Activated naive CD4-positive, alpha-beta T cell treated with anti-CD3 and anti-CD28 coated beads for 36 hours (primary cell): ENCODE results near the gene SEC14L6. TPM values are rescaled to one million over a fixed set of nuclear protein-coding genes. Genes with fewer than 3 reads are reported as not detected.
"Not testable (repeated sequence)": the region's sequence is repeated elsewhere in the genome, so short reads cannot be mapped to it uniquely, and the experiment has no call there.

ENCODE experiments used
- CTCF ChIA-PET: fragments of 350-600 bp; sonication (Branson Sonifier 250); formaldehyde crosslinking; loops from one replicate; lab custom pipeline; 2021; ENCODE audit warnings: antibody characterized with exemption; lab: Charles Lee
- DNase-seq: peaks from one replicate; pipeline ENCODE4 v3.0.0-alpha.2; 2020
- H3K27ac Mint-ChIP-seq: one replicate; pipeline ENCODE4 v1.8.0; 2021; ENCODE audit warnings: mild to moderate bottlenecking, mixed read lengths
- H3K27me3 Mint-ChIP-seq: one replicate; pipeline ENCODE4 v1.8.0; 2021; ENCODE audit warnings: low read depth, mixed read lengths
- H3K36me3 Mint-ChIP-seq: one replicate; pipeline ENCODE4 v1.8.0; 2021; ENCODE audit warnings: low read depth, mixed read lengths
- H3K4me1 Mint-ChIP-seq: one replicate; pipeline ENCODE4 v1.8.0; 2021; ENCODE audit warnings: low read depth, mixed read lengths
- H3K4me3 Mint-ChIP-seq: one replicate; pipeline ENCODE4 v1.8.0; 2021; ENCODE audit warnings: mild to moderate bottlenecking, moderate library complexity, mixed read lengths
- H3K9me3 Mint-ChIP-seq: one replicate; pipeline ENCODE4 v1.8.0; 2021; ENCODE audit warnings: mixed read lengths
- intact Hi-C: fragments of 100-400 bp; cut with micrococcal nuclease; formaldehyde crosslinking; loops from one replicate; pipeline ENCODE4 v1.15.1; 2023
- total RNA-seq, 2 experiments: library from RNA; stranded (reverse); gene quantifications; one replicate each; pipeline ENCODE4 v1.2.3, GENCODE V29; 2021

Gene SEC14L6
- total RNA-seq, 2 experiments from 2014 or later = not detected

DNA sequence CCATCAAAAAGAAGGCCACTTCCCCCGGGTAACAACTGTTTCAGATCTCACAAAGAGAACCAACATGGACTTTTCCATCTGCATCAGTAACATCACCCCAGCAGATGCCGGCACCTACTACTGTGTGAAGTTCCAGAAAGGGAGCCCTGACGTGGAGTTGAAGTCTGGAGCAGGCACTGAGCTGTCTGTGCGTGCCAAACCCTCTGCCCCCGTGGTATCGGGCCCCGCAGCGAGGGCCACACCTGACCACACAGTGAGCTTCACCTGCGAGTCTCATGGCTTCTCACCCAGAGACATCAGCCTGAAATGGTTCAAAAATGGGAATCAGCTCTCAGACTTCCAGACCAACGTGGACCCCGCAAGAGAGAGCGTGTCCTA, 3.7 kb downstream of the SEC14L6 start:
- Mint-ChIP-seq H3K4me3 (no peak overlapping the region), H3K27ac (no peak overlapping the region), H3K9me3 (no peaks in the 10 kb centered on the region), H3K36me3 (no peaks in the 10 kb centered on the region), H3K27me3 (peaks cover 28% of the 10 kb centered on the region), H3K4me1 (peaks cover 4% of the 10 kb centered on the region)
- DNase-seq = no peak
- intact Hi-C loops = no loop called here
- CTCF ChIA-PET = no interaction called here

- Mint-ChIP-seq H3K4me1 (peaks cover 4% of the 10 kb centered on the region), H3K27ac (no peak overlapping the region), H3K27me3 (peaks cover 28% of the 10 kb centered on the region), H3K4me3 (no peak overlapping the region), H3K9me3 (no peaks in the 10 kb centered on the region), H3K36me3 (no peaks in the 10 kb centered on the region)
- DNase-seq = no peak
- intact Hi-C loops = no loop called here
- CTCF ChIA-PET = no interaction called here
These were observed 4.4 kb downstream of the SEC14L6 start for GRCh38 chr22:30541961-30542810.

- H3K9me3 Mint-ChIP-seq, intact Hi-C loops, H3K36me3 Mint-ChIP-seq, DNase-seq, H3K27ac Mint-ChIP-seq, H3K4me3 Mint-ChIP-seq, H3K4me1 Mint-ChIP-seq: not testable (repeated sequence)
- CTCF ChIA-PET = interaction anchor here (0.6 to 0.8 kb wide), 3 partner anchors 21 to 276 kb away, joined by 3 to 5 read pairs (median 4); no protein-coding TSS in a partner anchor
- H3K27me3 Mint-ChIP-seq = peaks cover 26% of the 10 kb centered on the region
These were observed 5.0 kb downstream of the SEC14L6 start for GRCh38 chr22:30541511-30541910.

GRCh38 chr22:30539368-30539767, 7.2 kb downstream of the SEC14L6 start:
- Mint-ChIP-seq H3K27ac (no peak overlapping the region), H3K9me3 (no peaks in the 10 kb centered on the region), H3K4me1 (peaks cover 4% of the 10 kb centered on the region), H3K4me3 (no peak overlapping the region), H3K36me3 (no peaks in the 10 kb centered on the region), H3K27me3 (peaks cover 21% of the 10 kb centered on the region)
- CTCF ChIA-PET = no interaction called here
- no peak for DNase-seq
- intact Hi-C loops = no loop called here

DNA sequence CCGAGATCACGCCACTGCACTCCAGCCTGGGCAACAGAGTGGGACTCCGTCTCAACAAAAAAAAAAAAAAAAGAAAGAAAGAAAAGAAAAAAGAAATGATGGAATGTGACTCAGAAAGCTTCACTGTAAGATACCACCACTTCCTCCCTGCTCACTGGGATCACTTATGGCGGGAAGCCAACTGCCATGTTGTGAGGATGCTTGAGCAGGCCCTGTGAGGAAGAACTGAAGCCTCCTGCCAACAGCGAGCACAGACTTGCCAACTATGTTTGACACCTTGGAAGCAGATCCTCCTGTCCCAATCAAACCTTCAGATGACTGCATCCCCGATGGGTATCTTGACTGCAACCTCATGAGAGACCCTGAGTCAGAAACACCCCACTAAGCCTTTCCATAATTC, 8.3 kb downstream of the SEC14L6 start:
- Mint-ChIP-seq H3K4me3 (no peak overlapping the region), H3K36me3 (no peaks in the 10 kb centered on the region), H3K9me3 (no peaks in the 10 kb centered on the region), H3K27ac (no peak overlapping the region), H3K27me3 (peaks cover 15% of the 10 kb centered on the region), H3K4me1 (peaks cover 4% of the 10 kb centered on the region)
- DNase-seq = no peak
- CTCF ChIA-PET = interaction anchor here (0.6 kb wide), 1 partner anchor 113 kb away, joined by 3 read pairs; no protein-coding TSS in a partner anchor
- intact Hi-C loops = no loop called here

DNA sequence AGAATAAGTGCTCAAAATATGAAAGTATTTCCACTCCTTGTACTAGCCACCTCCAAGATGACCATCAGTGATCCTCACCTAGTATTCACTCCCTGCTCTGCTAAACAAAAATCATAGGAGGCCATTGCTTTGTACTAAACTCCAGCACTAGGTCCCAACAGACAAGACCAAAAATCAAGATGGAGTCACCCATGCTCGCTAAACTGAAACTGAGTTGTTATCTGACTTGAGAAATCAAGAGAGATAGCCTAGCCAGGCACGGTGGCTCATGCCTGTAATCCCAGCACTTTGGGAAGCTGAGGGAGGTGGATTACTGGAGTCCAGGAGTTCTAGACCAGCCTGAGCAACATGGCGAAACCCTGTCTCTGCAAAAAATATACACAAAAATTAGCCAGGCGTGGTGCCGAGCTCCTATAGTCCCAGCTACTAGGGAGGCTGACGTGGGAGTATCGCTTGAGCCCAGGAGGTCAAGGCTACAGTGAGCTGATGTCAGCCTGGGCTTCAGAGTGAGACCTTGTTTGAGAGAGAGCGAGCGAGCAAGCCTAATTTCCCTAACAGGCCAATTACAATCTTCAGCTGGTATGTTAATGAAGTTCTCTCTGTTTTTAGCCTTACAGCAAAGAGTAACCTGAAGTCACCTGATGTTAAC, 9.3 kb downstream of the SEC14L6 start:
- H3K27me3 Mint-ChIP-seq = peaks cover 7% of the 10 kb centered on the region
- H3K9me3 Mint-ChIP-seq = no peaks in the 10 kb centered on the region
- no peak overlapping the region for H3K4me3 Mint-ChIP-seq
- CTCF ChIA-PET = interaction anchor here (0.7 kb wide), 1 partner anchor 582 kb away, joined by 5 read pairs; no protein-coding TSS in a partner anchor
- no peaks in the 10 kb centered on the region for H3K36me3 Mint-ChIP-seq
- H3K4me1 Mint-ChIP-seq = peaks cover 2% of the 10 kb centered on the region
- H3K27ac Mint-ChIP-seq = no peak overlapping the region
- no peak for DNase-seq
- intact Hi-C loops = no loop called here

DNA sequence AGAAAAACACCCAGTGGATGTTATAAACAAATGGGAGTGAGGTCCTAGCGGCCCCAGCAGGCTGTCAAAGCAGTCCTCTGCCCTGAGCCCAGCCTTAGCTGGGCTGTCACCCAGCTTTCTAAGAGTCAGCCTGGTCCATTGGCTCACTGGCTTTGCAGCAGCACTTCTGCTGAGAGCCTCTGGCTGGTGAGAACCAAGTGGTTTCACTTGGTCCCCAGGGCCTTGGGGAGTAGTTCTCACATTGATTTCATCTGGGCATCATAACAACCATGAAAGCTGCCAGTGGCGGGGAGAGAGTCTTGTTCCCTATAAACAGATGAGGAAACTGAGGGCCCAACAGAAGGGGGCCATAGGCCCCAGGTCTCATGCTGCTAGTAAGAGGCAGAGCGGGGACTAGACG, 11.4 kb downstream of the SEC14L6 start:
- H3K4me1 Mint-ChIP-seq = no peaks in the 10 kb centered on the region
- H3K27me3 Mint-ChIP-seq = peaks cover 2% of the 10 kb centered on the region
- intact Hi-C loops = no loop called here

GRCh38 chr22:30531651-30532608, 14.6 kb downstream of the SEC14L6 start:
- intact Hi-C loops = no loop called here
- H3K27ac Mint-ChIP-seq = no peak overlapping the region
- H3K9me3 Mint-ChIP-seq = no peaks in the 10 kb centered on the region
- H3K27me3 Mint-ChIP-seq = no peaks in the 10 kb centered on the region
- CTCF ChIA-PET = no interaction called here
- no peak overlapping the region for H3K4me3 Mint-ChIP-seq
- no peaks in the 10 kb centered on the region for H3K4me1 Mint-ChIP-seq
- no peak for DNase-seq
- no peaks in the 10 kb centered on the region for H3K36me3 Mint-ChIP-seq

More for the DNA sequence above, 11.4 kb downstream of the SEC14L6 start:
- Mint-ChIP-seq H3K27ac (no peak overlapping the region), H3K4me3 (no peak overlapping the region), H3K9me3 (no peaks in the 10 kb centered on the region), H3K36me3 (no peaks in the 10 kb centered on the region)
- CTCF ChIA-PET = no interaction called here
- DNase-seq = no peak

GRCh38 chr22:30526656-30527055, 19.9 kb downstream of the SEC14L6 start:
- intact Hi-C loops = no loop called here
- CTCF ChIA-PET = no interaction called here

GRCh38 chr22:30523646-30524489, 22.7 kb downstream of the SEC14L6 start:
- Mint-ChIP-seq H3K36me3 (no peaks in the 10 kb centered on the region), H3K4me1 (no peaks in the 10 kb centered on the region), H3K4me3 (no peak overlapping the region), H3K27ac (no peak overlapping the region), H3K27me3 (no peaks in the 10 kb centered on the region), H3K9me3 (no peaks in the 10 kb centered on the region)
- intact Hi-C loops = no loop called here
- no peak for DNase-seq
- CTCF ChIA-PET = no interaction called here

More at GRCh38 chr22:30526656-30527055, 19.9 kb downstream of the SEC14L6 start:
- H3K36me3 Mint-ChIP-seq = no peaks in the 10 kb centered on the region
- H3K9me3 Mint-ChIP-seq = no peaks in the 10 kb centered on the region
- no peaks in the 10 kb centered on the region for H3K4me1 Mint-ChIP-seq
- H3K27me3 Mint-ChIP-seq = no peaks in the 10 kb centered on the region
- DNase-seq = no peak
- H3K4me3 Mint-ChIP-seq = no peak overlapping the region
- H3K27ac Mint-ChIP-seq = no peak overlapping the region

GRCh38 chr22:30521368-30522156, 25.0 kb downstream of the SEC14L6 start:
- no peak for DNase-seq
- CTCF ChIA-PET = interaction anchor here (0.6 to 0.7 kb wide), 2 partner anchors 10 to 37 kb away, joined by 3 to 9 read pairs; no protein-coding TSS in a partner anchor
- Mint-ChIP-seq H3K27ac (no peak overlapping the region), H3K36me3 (no peaks in the 10 kb centered on the region), H3K4me3 (no peak overlapping the region), H3K4me1 (no peaks in the 10 kb centered on the region), H3K27me3 (no peaks in the 10 kb centered on the region), H3K9me3 (no peaks in the 10 kb centered on the region)
- intact Hi-C loops = no loop called here
